SK-N-SH (cell line): ENCODE results near the gene IRF2BPL. TPM values are rescaled to one million over a fixed set of nuclear protein-coding genes. Genes with fewer than 3 reads are reported as not detected.

Experiments used
- CTCF ChIP-seq: fragments of 200-600 bp; sonication (generic); IDR thresholded peaks from 2 replicates; pipeline ENCODE4 v1.6.1; 2017; ENCODE audit warnings: antibody characterized with exemption, mild to moderate bottlenecking, moderate library complexity
- ELF1 ChIP-seq: IDR thresholded peaks from 2 replicates; pipeline ENCODE4 v1.4.0; 2012
- EP300 ChIP-seq, 2 experiments: IDR thresholded peaks; 2 replicates each; pipeline versions ENCODE4 v1.4.0 to v1.6.1; 2012; ENCODE audit warnings: borderline replicate concordance in 1 of 2, low read depth in 1 of 2, low read length in 1 of 2
- EZH2phosphoT487 ChIP-seq: fragments of 200-600 bp; sonication (generic); IDR thresholded peaks from 2 replicates; pipeline ENCODE4 v1.6.1; 2017; ENCODE audit warnings: low read depth, mixed run types, mild to moderate bottlenecking, antibody characterized with exemption, moderate library complexity, borderline replicate concordance
- FOXJ3 ChIP-seq: sonication (generic); formaldehyde crosslinking; IDR thresholded peaks from 2 replicates; pipeline ENCODE4 v1.5.1; 2020; ENCODE audit warnings: mild to moderate bottlenecking, missing genetic modification reagents
- FOXM1 ChIP-seq: IDR thresholded peaks from 2 replicates; pipeline ENCODE4 v1.4.0; 2012; ENCODE audit warnings: low read depth, mild to moderate bottlenecking
- JUND ChIP-seq: IDR thresholded peaks from 2 replicates; pipeline ENCODE4 v1.4.0; 2012
- MEF2A ChIP-seq: IDR thresholded peaks from 2 replicates; pipeline ENCODE4 v1.4.0; 2012; ENCODE audit warnings: low read depth, borderline replicate concordance
- NFIC ChIP-seq: IDR thresholded peaks from 2 replicates; pipeline ENCODE4 v1.4.0; 2012; ENCODE audit warnings: borderline replicate concordance
- POLR2AphosphoS5 ChIP-seq: IDR thresholded peaks from 2 replicates; pipeline ENCODE4 v1.6.1; 2012; ENCODE audit warnings: low read depth, low read length
- RCOR1 ChIP-seq: fragments of 150-350 bp; IDR thresholded peaks from 2 replicates; pipeline ENCODE4 v1.6.1; 2017; ENCODE audit warnings: antibody characterized with exemption, low read length
- REST ChIP-seq: IDR thresholded peaks from 2 replicates; pipeline ENCODE4 v1.6.1; 2012; ENCODE audit warnings: mild to moderate bottlenecking, low read depth, low read length, moderate library complexity
- RFX5 ChIP-seq: IDR thresholded peaks from 2 replicates; pipeline ENCODE4 v1.6.1; 2012; ENCODE audit warnings: mild to moderate bottlenecking, improper control_type of control experiment, low read length
- RXRA ChIP-seq: IDR thresholded peaks from 2 replicates; pipeline ENCODE4 v1.4.0; 2012; ENCODE audit warnings: low read depth, mild to moderate bottlenecking, borderline replicate concordance
- SIN3A ChIP-seq: IDR thresholded peaks from 2 replicates; pipeline ENCODE4 v1.6.1; 2012; ENCODE audit warnings: low read depth, mild to moderate bottlenecking, low read length, moderate library complexity, borderline replicate concordance
- SMC3 ChIP-seq: IDR thresholded peaks from 2 replicates; pipeline ENCODE4 v1.6.1; 2012; ENCODE audit warnings: low read depth, low read length, improper control_type of control experiment
- TAF1 ChIP-seq: IDR thresholded peaks from 2 replicates; pipeline ENCODE4 v1.6.1; 2012; ENCODE audit warnings: low read depth, mild to moderate bottlenecking, low read length, moderate library complexity, borderline replicate concordance
- TEAD4 ChIP-seq: IDR thresholded peaks from 2 replicates; pipeline ENCODE4 v1.4.0; 2012; ENCODE audit warnings: mild to moderate bottlenecking, borderline replicate concordance; ENCODE audit not compliant: insufficient read depth
- USF1 ChIP-seq: IDR thresholded peaks from 2 replicates; pipeline ENCODE4 v1.4.0; 2012; ENCODE audit warnings: low read depth, borderline replicate concordance
- ZBTB33 ChIP-seq: IDR thresholded peaks from 2 replicates; pipeline ENCODE4 v1.4.0; 2012; ENCODE audit warnings: low read depth, borderline replicate concordance
- polyA plus RNA-seq, 3 experiments: library from polyadenylated mRNA; depleted of rRNA; stranded (reverse); fragments of >200 nt; gene quantifications; 2 replicates each; pipeline ENCODE4 v1.2.3, GENCODE V29; 2012

IRF2BPL gene
- polyA plus RNA-seq, 1 of the 3 experiments (the other 2 are of a cell fraction), result 17.1 TPM

GRCh38 chr14:77033622-77034589, 5.4 kb upstream of the IRF2BPL start (continued):
- no peak for TF ChIP-seq ZBTB33
- no peak; the same call in 1 of the 2 replicates for TF ChIP-seq SMC3
- TF ChIP-seq FOXJ3 (CRISPR knock-in tag), result no peak
- no peak for TF ChIP-seq CTCF
- TF ChIP-seq FOXM1, result no peak; the same call in 1 of the 2 replicates
- TF ChIP-seq RFX5, result no peak
- peak; percentile 52 for TF ChIP-seq TAF1
- TF ChIP-seq SIN3A, result no peak
- no peak for TF ChIP-seq RCOR1
- no peak for TF ChIP-seq MEF2A
- peak in 1 of 2 experiments; percentile 3; a peak in 2 of 4 replicates for TF ChIP-seq EP300 (IDR thresholded peaks at IDR 0.05; ENCODE audit: borderline replicate concordance in 1 of 2, low read depth in 1 of 2, low read length in 1 of 2)
- TF ChIP-seq JUND, result no peak
- TF ChIP-seq NFIC, result no peak
- TF ChIP-seq POLR2AphosphoS5, result peak; percentile 49
- TF ChIP-seq REST, result no peak
- TF ChIP-seq USF1, result no peak; the same call in 1 of the 2 replicates
- TF ChIP-seq ELF1, result peak; percentile 59; the same call in 1 of the 2 replicates
- TF ChIP-seq EZH2phosphoT487, result no peak
- no peak; the same call in 1 of the 2 replicates for TF ChIP-seq TEAD4
- TF ChIP-seq RXRA, result no peak
